Caco-2 (cell line): ENCODE results near the gene TSPAN32. TPM values are rescaled to one million over a fixed set of nuclear protein-coding genes. Genes with fewer than 3 reads are reported as not detected.

Experiments
- BruUV-seq: library from RNA; stranded (reverse); fragments of 400-500 nt; replicated peaks from 2 replicates; lab custom pipeline; 2021; lab: Mats Ljungman, UMichigan
- CTCF ChIA-PET: fragments of 300-600 bp; sonication (Branson Sonifier 250); formaldehyde crosslinking; loops from one replicate; lab custom pipeline; 2022; ENCODE audit warnings: antibody characterized with exemption; lab: Charles Lee
- POLR2A ChIA-PET: fragments of 300-600 bp; sonication (Branson Sonifier 250); formaldehyde crosslinking; loops from one replicate; lab custom pipeline; 2022; ENCODE audit warnings: antibody characterized with exemption; lab: Charles Lee
- DNase-seq, 2 experiments: peaks; one replicate each; pipeline versions ENCODE4 v3.0.0 to v3.0.0-alpha.2; 2020 to 2022
- H3K27me3 ChIP-seq: replicated peaks from 2 replicates; pipeline ENCODE4 v1.6.0; 2011; ENCODE audit warnings: low read length; ENCODE audit not compliant: control insufficient read depth, insufficient read depth
- H3K36me3 ChIP-seq: 2 replicates; pipeline ENCODE4 v1.5.1; 2011; ENCODE audit warnings: low read length; ENCODE audit not compliant: control insufficient read depth, insufficient read depth
- H3K4me1 ChIP-seq: fragments of 250-450 bp; sonication (Bioruptor Pico); 2 replicates; pipeline ENCODE4 v1.5.1; 2020; ENCODE audit warnings: mild to moderate bottlenecking
- H3K4me3 ChIP-seq: 2 replicates; pipeline ENCODE4 v1.5.1; 2011; ENCODE audit warnings: low read depth, mild to moderate bottlenecking, control low read depth, low read length
- H3K9me3 ChIP-seq: fragments of 250-450 bp; sonication (Bioruptor Pico); 2 replicates; pipeline ENCODE4 v1.5.1; 2020; ENCODE audit warnings: mild to moderate bottlenecking, moderate library complexity
- H3K27ac Mint-ChIP-seq: one replicate; pipeline ENCODE4 v1.8.0; 2022; ENCODE audit warnings: mixed read lengths; ENCODE audit not compliant: unreplicated experiment
- H3K27me3 Mint-ChIP-seq: one replicate; pipeline ENCODE4 v1.8.0; 2022; ENCODE audit warnings: mixed read lengths; ENCODE audit not compliant: insufficient read depth, unreplicated experiment
- H3K36me3 Mint-ChIP-seq: one replicate; pipeline ENCODE4 v1.8.0; 2022; ENCODE audit warnings: mild to moderate bottlenecking, mixed read lengths; ENCODE audit not compliant: insufficient read depth, unreplicated experiment
- H3K4me1 Mint-ChIP-seq: one replicate; pipeline ENCODE4 v1.8.0; 2022; ENCODE audit warnings: low read depth, mixed read lengths; ENCODE audit not compliant: unreplicated experiment
- H3K4me3 Mint-ChIP-seq: one replicate; pipeline ENCODE4 v1.8.0; 2022; ENCODE audit warnings: mild to moderate bottlenecking, moderate library complexity, mixed read lengths; ENCODE audit not compliant: unreplicated experiment
- H3K9me3 Mint-ChIP-seq: one replicate; pipeline ENCODE4 v1.8.0; 2022; ENCODE audit warnings: mixed read lengths; ENCODE audit not compliant: unreplicated experiment
- intact Hi-C: fragments of 100-400 bp; cut with micrococcal nuclease; formaldehyde crosslinking; loops from one replicate; pipeline ENCODE4 v1.10.0; 2022; ENCODE audit not compliant: unreplicated experiment
- total RNA-seq: library from RNA; stranded (reverse); gene quantifications from 2 replicates; pipeline ENCODE4 v1.2.3, GENCODE V29; 2022
- TF ChIP-seq, protein P1 (sequence below), 2 experiments: fragments of 200-600 bp in 1 of 2; IDR thresholded peaks; 1 replicate in 1 of 2; 2 replicates in 1 of 2; pipeline versions ENCODE4 v1.5.1 to v1.8.0; 2011 to 2022; ENCODE audit warnings: antibody characterized with exemption in 1 of 2, control low read depth in 1 of 2, inconsistent platforms in 1 of 2, low read depth in 1 of 2, low read length in 1 of 2, mild to moderate bottlenecking in 1 of 2, moderate library complexity in 1 of 2; ENCODE audit not compliant: insufficient read depth in 1 of 2, severe bottlenecking in 1 of 2, unreplicated experiment in 1 of 2

TSPAN32 gene
- total RNA-seq, 1 experiment from 2014 or later: 1.2 TPM

DNA sequence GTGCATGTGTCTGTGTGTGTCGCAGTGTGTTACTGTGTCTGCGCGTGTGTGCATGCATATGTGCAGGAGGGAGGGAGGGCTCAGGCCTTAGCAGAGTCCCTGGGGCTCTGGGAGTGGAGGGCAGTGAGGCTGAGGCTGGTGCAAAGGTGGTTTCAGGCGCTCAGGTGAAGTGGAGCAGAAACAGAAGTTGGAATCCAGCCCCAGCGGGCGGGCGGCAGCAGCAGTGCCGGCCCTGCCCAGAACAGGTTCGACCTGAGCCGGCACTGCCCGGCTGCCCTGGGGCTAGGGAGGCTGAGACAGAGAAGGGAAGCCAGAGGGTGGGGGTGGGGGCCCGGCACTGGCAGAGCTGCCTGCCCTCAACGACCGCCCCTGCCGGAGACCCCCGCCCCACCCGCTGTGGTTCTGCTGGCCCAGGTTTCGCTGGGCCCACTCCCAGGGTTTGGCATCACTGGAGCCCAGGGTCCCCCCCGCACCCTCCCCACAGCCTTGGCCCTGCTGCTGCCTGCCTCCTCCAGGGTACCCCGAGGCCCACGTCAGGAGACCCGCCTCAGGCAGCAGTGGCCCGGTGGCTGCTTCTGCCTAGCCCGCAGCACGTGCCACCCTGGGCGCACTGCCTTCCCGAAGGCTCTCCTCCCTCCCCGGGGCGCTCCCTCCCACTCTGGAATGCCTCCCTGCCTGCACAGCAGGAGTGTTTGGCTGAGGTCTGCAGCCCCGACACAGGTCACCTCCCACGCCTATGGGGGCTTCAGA is 44.7 kb upstream of the TSPAN32 start:
- Histone ChIP-seq H3K27me3 (no peaks in the 10 kb centered on the region), H3K4me3 (no peak overlapping the region), H3K36me3 (no peaks in the 10 kb centered on the region), H3K4me1 (no peaks in the 10 kb centered on the region), H3K9me3 (peaks cover 7% of the 10 kb centered on the region; the same call in 1 of the 2 replicates)
- BruUV-seq: no TSS peak
- intact Hi-C loops: no loop called here
- POLR2A ChIA-PET: no interaction called here
- Mint-ChIP-seq H3K9me3 (no peaks in the 10 kb centered on the region), H3K27me3 (no peaks in the 10 kb centered on the region), H3K36me3 (peaks cover 6% of the 10 kb centered on the region), H3K27ac (peak overlapping the region; percentile 16), H3K4me1 (peaks cover 9% of the 10 kb centered on the region), H3K4me3 (no peak overlapping the region)
- TF ChIP-seq, protein P1, sequence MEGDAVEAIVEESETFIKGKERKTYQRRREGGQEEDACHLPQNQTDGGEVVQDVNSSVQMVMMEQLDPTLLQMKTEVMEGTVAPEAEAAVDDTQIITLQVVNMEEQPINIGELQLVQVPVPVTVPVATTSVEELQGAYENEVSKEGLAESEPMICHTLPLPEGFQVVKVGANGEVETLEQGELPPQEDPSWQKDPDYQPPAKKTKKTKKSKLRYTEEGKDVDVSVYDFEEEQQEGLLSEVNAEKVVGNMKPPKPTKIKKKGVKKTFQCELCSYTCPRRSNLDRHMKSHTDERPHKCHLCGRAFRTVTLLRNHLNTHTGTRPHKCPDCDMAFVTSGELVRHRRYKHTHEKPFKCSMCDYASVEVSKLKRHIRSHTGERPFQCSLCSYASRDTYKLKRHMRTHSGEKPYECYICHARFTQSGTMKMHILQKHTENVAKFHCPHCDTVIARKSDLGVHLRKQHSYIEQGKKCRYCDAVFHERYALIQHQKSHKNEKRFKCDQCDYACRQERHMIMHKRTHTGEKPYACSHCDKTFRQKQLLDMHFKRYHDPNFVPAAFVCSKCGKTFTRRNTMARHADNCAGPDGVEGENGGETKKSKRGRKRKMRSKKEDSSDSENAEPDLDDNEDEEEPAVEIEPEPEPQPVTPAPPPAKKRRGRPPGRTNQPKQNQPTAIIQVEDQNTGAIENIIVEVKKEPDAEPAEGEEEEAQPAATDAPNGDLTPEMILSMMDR (IDR thresholded peaks at IDR 0.05; ENCODE audit: insufficient read depth in 1 of 2, low read depth in 1 of 2, low read length in 1 of 2, severe bottlenecking in 1 of 2, unreplicated experiment in 1 of 2): no peak
- peak in 1 of 2 experiments; percentile 55 for DNase-seq
- CTCF ChIA-PET: no interaction called here

DNA sequence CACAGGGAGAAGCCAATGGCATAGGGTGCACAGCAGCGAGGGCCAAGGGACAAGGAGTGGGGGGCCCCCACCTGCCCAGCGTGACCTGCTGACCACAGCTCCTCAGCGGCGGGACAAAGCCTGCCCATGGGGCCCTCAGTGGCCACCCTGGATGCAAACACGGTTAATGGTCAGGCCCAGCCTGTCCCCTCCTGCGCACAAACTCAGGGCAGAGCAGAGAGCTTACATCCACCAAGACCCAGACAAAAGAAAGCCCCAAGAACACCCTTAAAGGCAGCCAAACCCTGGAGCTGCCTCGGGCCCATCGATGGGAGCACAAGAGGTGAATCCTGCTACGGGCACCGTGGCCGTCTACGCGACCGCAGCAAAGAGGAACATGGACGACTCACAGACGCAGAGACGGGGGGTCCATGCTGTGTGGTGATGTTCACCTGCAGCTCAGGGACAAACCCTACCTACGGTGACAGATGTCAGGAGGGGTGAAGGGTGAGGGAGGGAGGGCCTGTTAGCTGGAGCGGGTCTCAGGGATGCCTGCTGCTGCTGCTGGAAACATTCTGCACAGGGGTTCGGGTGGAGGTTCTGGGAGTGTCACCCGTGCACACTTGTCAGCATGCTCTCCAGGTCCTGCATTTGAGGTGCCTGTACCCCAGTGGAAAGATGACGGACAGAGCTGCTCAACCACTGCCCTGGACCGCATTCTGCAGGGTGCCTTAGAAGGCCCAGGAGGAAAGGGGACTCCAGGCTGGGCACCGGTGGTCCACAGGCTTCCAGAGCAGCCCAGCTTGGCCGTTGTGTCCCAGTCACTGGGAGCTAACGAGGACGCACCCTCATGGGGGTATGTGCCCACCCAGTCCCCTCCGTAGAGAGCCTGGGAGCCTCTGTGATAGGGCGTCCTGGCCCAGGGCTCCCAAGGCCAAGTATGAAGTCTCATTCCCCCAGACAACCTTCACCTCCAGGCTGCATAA is 43.0 kb upstream of the TSPAN32 start:
- H3K4me1 Mint-ChIP-seq: peaks cover 11% of the 10 kb centered on the region
- no peaks in the 10 kb centered on the region for H3K4me1 ChIP-seq
- no peaks in the 10 kb centered on the region for H3K27me3 Mint-ChIP-seq
- H3K4me3 ChIP-seq: no peak overlapping the region
- H3K9me3 ChIP-seq: peaks cover 7% of the 10 kb centered on the region; the same call in 1 of the 2 replicates
- no peaks in the 10 kb centered on the region for H3K27me3 ChIP-seq
- intact Hi-C loops: no loop called here
- H3K27ac Mint-ChIP-seq: no peak overlapping the region
- BruUV-seq: no TSS peak
- POLR2A ChIA-PET: no interaction called here
- TF ChIP-seq, protein P1 (IDR thresholded peaks at IDR 0.05; ENCODE audit: insufficient read depth in 1 of 2, low read depth in 1 of 2, low read length in 1 of 2, severe bottlenecking in 1 of 2, unreplicated experiment in 1 of 2): no peak
- H3K36me3 Mint-ChIP-seq: peaks cover 6% of the 10 kb centered on the region
- no peaks in the 10 kb centered on the region for H3K9me3 Mint-ChIP-seq
- H3K36me3 ChIP-seq: no peaks in the 10 kb centered on the region
- H3K4me3 Mint-ChIP-seq: no peak overlapping the region
- CTCF ChIA-PET: no interaction called here
- peak in 1 of 2 experiments; percentile 30 for DNase-seq

DNA sequence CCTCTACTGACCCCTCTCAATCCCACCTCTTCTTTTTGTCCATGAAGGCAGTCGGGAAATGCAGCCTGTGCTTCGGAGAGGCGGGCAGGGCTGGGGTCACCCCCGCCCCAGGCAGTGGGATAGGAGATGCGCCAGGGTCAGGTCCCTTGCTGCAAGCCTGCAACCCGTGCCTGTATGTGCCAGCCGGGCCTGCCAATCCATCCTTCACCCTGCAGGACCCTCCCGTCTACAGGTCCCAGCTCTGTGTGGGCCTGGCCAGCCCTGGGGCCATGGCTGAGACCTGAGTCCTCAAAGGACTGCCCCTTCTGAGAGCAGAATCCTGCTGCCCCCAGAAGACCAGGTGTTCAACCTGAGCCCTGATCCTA is 42.4 kb upstream of the TSPAN32 start:
- Mint-ChIP-seq H3K27me3 (no peaks in the 10 kb centered on the region), H3K4me3 (no peak overlapping the region), H3K9me3 (no peaks in the 10 kb centered on the region), H3K36me3 (peaks cover 6% of the 10 kb centered on the region), H3K4me1 (peaks cover 11% of the 10 kb centered on the region), H3K27ac (no peak overlapping the region)
- TF ChIP-seq, protein P1 (IDR thresholded peaks at IDR 0.05; ENCODE audit: insufficient read depth in 1 of 2, low read depth in 1 of 2, low read length in 1 of 2, severe bottlenecking in 1 of 2, unreplicated experiment in 1 of 2): no peak
- Histone ChIP-seq H3K27me3 (no peaks in the 10 kb centered on the region), H3K36me3 (no peaks in the 10 kb centered on the region), H3K4me1 (no peaks in the 10 kb centered on the region), H3K9me3 (peaks cover 7% of the 10 kb centered on the region; the same call in 1 of the 2 replicates), H3K4me3 (no peak overlapping the region)
- intact Hi-C loops: no loop called here
- POLR2A ChIA-PET: no interaction called here
- no TSS peak for BruUV-seq
- peak in 1 of 2 experiments; percentile 30 for DNase-seq
- CTCF ChIA-PET: no interaction called here
